HepG2 (cell line): ENCODE results near the gene PLB1. TPM values are rescaled to one million over a fixed set of nuclear protein-coding genes. Genes with fewer than 3 reads are reported as not detected.

Experiments
- ATAC-seq: fragments of 200-7000 bp; cut with Tn5 transposase; 3 replicates; pipeline ENCODE4 v1.9.1; 2020; ENCODE audit warnings: mild to moderate bottlenecking, moderate library complexity
- BruUV-seq: library from RNA; stranded (reverse); fragments of 400-500 nt; replicated peaks from 2 replicates; lab custom pipeline; 2021; lab: Mats Ljungman, UMichigan
- CTCF ChIA-PET: fragments of 300-600 bp; formaldehyde crosslinking; extraction: SDS; loops from one replicate; lab custom pipeline; 2021; ENCODE audit warnings: low total read pairs, inconsistent platforms, low intra/inter-chr PET ratio; lab: Yijun Ruan, JAX
- POLR2A ChIA-PET: fragments of 350-600 bp; sonication (Branson Sonifier 250); formaldehyde crosslinking; loops from one replicate; lab custom pipeline; 2020; ENCODE audit warnings: antibody characterized with exemption, inconsistent platforms; lab: Yijun Ruan, JAX
- DNase-seq: peaks from one replicate; pipeline ENCODE4 v3.0.0-alpha.2; 2015; ENCODE audit warnings: low spot score
- FAIRE-seq: peaks from 3 replicates; lab custom pipeline; 2011; peaks lifted over from hg19 to GRCh38; lab: Jason Lieb, UNC
- H2AFZ ChIP-seq: one replicate; pipeline ENCODE4 v1.6.1; 2011; ENCODE audit warnings: low read length, inconsistent platforms
- H3K27ac ChIP-seq: fragments of 300-600 bp; 3 replicates; pipeline ENCODE4 v1.8.0; 2011; ENCODE audit warnings: mixed run types, mild to moderate bottlenecking, mixed read lengths, low read length, inconsistent platforms; ENCODE audit not compliant: insufficient read depth; ENCODE audit errors: extremely low read length
- H3K27me3 ChIP-seq, 2 experiments: fragments of 200-600 bp in 1 of 2; 2 replicates in 1 of 2; 3 replicates in 1 of 2; pipeline versions ENCODE4 v1.6.0 to v1.8.0; 2011; ENCODE audit warnings: low read length in 2 of 2, mild to moderate bottlenecking in 2 of 2, moderate library complexity in 2 of 2, inconsistent platforms in 1 of 2; ENCODE audit not compliant: insufficient read depth in 2 of 2, control insufficient read depth in 1 of 2
- H3K36me3 ChIP-seq, 2 experiments: fragments of 200-600 bp in 1 of 2; replicated peaks in 1 of 2; 2 replicates in 1 of 2; 3 replicates in 1 of 2; pipeline versions ENCODE4 v1.5.1 to v1.8.0; 2011; ENCODE audit warnings: low read length in 2 of 2, inconsistent platforms in 1 of 2; ENCODE audit not compliant: insufficient read depth in 2 of 2, control insufficient read depth in 1 of 2
- H3K4me1 ChIP-seq: 2 replicates; pipeline ENCODE4 v1.5.1; 2012; ENCODE audit warnings: low read length, inconsistent platforms; ENCODE audit not compliant: insufficient read depth
- H3K4me2 ChIP-seq: 2 replicates; pipeline ENCODE4 v1.6.0; 2011; ENCODE audit warnings: low read depth, low read length, inconsistent platforms
- H3K4me3 ChIP-seq, 3 experiments: fragments of 200-600 bp in 1 of 3; sonication (generic), shearing (Covaris generic) in 1 of 3; replicated peaks in 1 of 3; 2 replicates each; pipeline ENCODE4 v1.5.1; 2011 to 2016; ENCODE audit warnings: low read length in 3 of 3, inconsistent platforms in 2 of 3, low read depth in 2 of 3, mild to moderate bottlenecking in 2 of 3, control low read depth in 1 of 3, mixed read lengths in 1 of 3; ENCODE audit not compliant: insufficient read depth in 1 of 3
- H3K79me2 ChIP-seq: one replicate; pipeline ENCODE4 v1.6.1; 2011; ENCODE audit warnings: low read length, inconsistent platforms; ENCODE audit not compliant: insufficient read depth
- H3K9ac ChIP-seq: 2 replicates; pipeline ENCODE4 v1.6.0; 2011; ENCODE audit warnings: mild to moderate bottlenecking, low read depth, low read length, inconsistent platforms; ENCODE audit not compliant: insufficient read depth
- H3K9me3 ChIP-seq: 2 replicates; pipeline ENCODE4 v1.5.1; 2012; ENCODE audit warnings: mild to moderate bottlenecking, low read length
- H4K20me1 ChIP-seq: 2 replicates; pipeline ENCODE4 v1.6.0; 2011; ENCODE audit warnings: inconsistent platforms, mild to moderate bottlenecking, low read length, moderate library complexity; ENCODE audit not compliant: insufficient read depth
- ATF7-NPFF ChIP-seq: sonication (generic); formaldehyde crosslinking; IDR thresholded peaks from 2 replicates; pipeline ENCODE4 v1.8.1; 2023; ENCODE audit warnings: mild to moderate bottlenecking, low read depth, missing genetic modification reagents, moderate library complexity
- HNRNPUL1 ChIP-seq: fragments of 200-400 bp; formaldehyde crosslinking; IDR thresholded peaks from 2 replicates; pipeline ENCODE4 v1.6.1; 2017; ENCODE audit warnings: low read depth, mild to moderate bottlenecking, low read length, moderate library complexity
- MEIS1 ChIP-seq: sonication (generic); formaldehyde crosslinking; IDR thresholded peaks from 2 replicates; pipeline ENCODE4 v1.9.0; 2021; ENCODE audit warnings: mild to moderate bottlenecking, missing genetic modification reagents, moderate library complexity, borderline replicate concordance
- PCBP1 ChIP-seq: fragments of 200-400 bp; formaldehyde crosslinking; IDR thresholded peaks from 2 replicates; pipeline ENCODE4 v1.6.1; 2017; ENCODE audit warnings: mild to moderate bottlenecking, low read depth, low read length, borderline replicate concordance
- TP53 ChIP-seq: sonication (generic); formaldehyde crosslinking; conservative IDR thresholded peaks from 2 replicates; pipeline ENCODE4 v1.4.0; 2020; ENCODE audit warnings: missing genetic modification reagents
- ZFP36L2 ChIP-seq: sonication (generic); formaldehyde crosslinking; IDR thresholded peaks from 2 replicates; pipeline ENCODE4 v1.4.0; 2020; ENCODE audit warnings: missing genetic modification reagents
- ZFY ChIP-seq: sonication (generic); formaldehyde crosslinking; IDR thresholded peaks from 2 replicates; pipeline ENCODE4 v1.4.0; 2020; ENCODE audit warnings: missing genetic modification reagents
- ZMYM2 ChIP-seq: sonication (generic); formaldehyde crosslinking; IDR thresholded peaks from 2 replicates; pipeline ENCODE4 v1.8.0; 2022; ENCODE audit warnings: mild to moderate bottlenecking, missing genetic modification reagents
- ZNF350 ChIP-seq: sonication (generic); formaldehyde crosslinking; IDR thresholded peaks from 2 replicates; pipeline ENCODE4 v1.4.0; 2020; ENCODE audit warnings: mild to moderate bottlenecking, low read depth, missing genetic modification reagents, borderline replicate concordance
- ZNF432 ChIP-seq: sonication (generic); formaldehyde crosslinking; IDR thresholded peaks from 2 replicates; pipeline ENCODE4 v1.5.0; 2020; ENCODE audit warnings: missing genetic modification reagents, mild to moderate bottlenecking, borderline replicate concordance
- ZNF496 ChIP-seq: sonication (generic); formaldehyde crosslinking; IDR thresholded peaks from 2 replicates; pipeline ENCODE4 v1.8.1; 2023; ENCODE audit warnings: mild to moderate bottlenecking, moderate library complexity, missing genetic modification reagents; ENCODE audit not compliant: insufficient replicate concordance
- ZNF543 ChIP-seq: sonication (generic); formaldehyde crosslinking; IDR thresholded peaks from 2 replicates; pipeline ENCODE4 v1.4.0; 2020; ENCODE audit warnings: mild to moderate bottlenecking, missing genetic modification reagents
- ZNF569 ChIP-seq: sonication (generic); formaldehyde crosslinking; IDR thresholded peaks from 2 replicates; pipeline ENCODE4 v1.5.0; 2020; ENCODE audit warnings: mild to moderate bottlenecking, missing genetic modification reagents, moderate library complexity, borderline replicate concordance
- ZNF577 ChIP-seq: sonication (generic); formaldehyde crosslinking; IDR thresholded peaks from 2 replicates; pipeline ENCODE4 v1.4.0; 2020; ENCODE audit warnings: mild to moderate bottlenecking, low read depth, missing genetic modification reagents, borderline replicate concordance
- WGBS: methylation state at CpG from one replicate; pipeline ENCODE4 v1.1.6; 2017; ENCODE audit warnings: low lambda C conversion rate; 5-methylcytosine and 5-hydroxymethylcytosine counted together
- in situ Hi-C: cut with HindIII; loops from 2 replicates; pipeline ENCODE4 v1.10.0; 2017; ENCODE audit warnings: low pct_unique_long_range_greater_than_20kb; ENCODE audit not compliant: extremely low pct_ligation_motif_present
- intact Hi-C: fragments of 100-400 bp; cut with micrococcal nuclease; formaldehyde crosslinking; loops from one replicate; pipeline ENCODE4 v1.10.0; 2022; ENCODE audit not compliant: unreplicated experiment
- polyA plus RNA-seq, 8 experiments: library from polyadenylated mRNA; depleted of rRNA in 3 of 8; stranded (reverse) in 7 of 8; unstranded in 1 of 8; fragments of >200 nt; fragmentation: Illumina TruSeq in 4 of 8; extraction: Trizol in 4 of 8; gene quantifications; 2 replicates each; pipeline versions ENCODE4 v1.2.1 to v1.2.3, GENCODE V29; 2011 to 2016; ENCODE audit warnings: low read depth in 4 of 8, missing spikeins in 1 of 8, mixed read lengths in 1 of 8; ENCODE audit not compliant: insufficient read depth in 1 of 8
- total RNA-seq, 5 experiments: library from RNA; depleted of rRNA; stranded (reverse); fragments of >200 nt; fragmentation: Illumina TruSeq; extraction: Trizol; gene quantifications; 2 replicates each; pipeline ENCODE4 v1.2.3, GENCODE V29; 2016; ENCODE audit warnings: low read depth in 1 of 5

The PLB1 gene
- total and polyA plus RNA-seq, 2 of the 13 experiments (the other 11 are each of a cell fraction or from before 2014, with no cell fraction given): 0.20 to 1.8 TPM

- TF ChIP-seq ATF7-NPFF (CRISPR knock-in tag): no peak
- no peak for TF ChIP-seq PCBP1
- no peak for TF ChIP-seq ZMYM2 (CRISPR knock-in tag)
- no peak for TF ChIP-seq ZFY
- no peak for TF ChIP-seq MEIS1 (CRISPR knock-in tag)
- TF ChIP-seq ZNF543 (CRISPR knock-in tag): no peak
- TF ChIP-seq, all 625 proteins: peak for 0
- no peaks in the 10 kb centered on the region for H3K79me2 ChIP-seq
- no TSS peak for BruUV-seq
- in situ Hi-C loops: no loop called here
- no peak overlapping the region for H3K27ac ChIP-seq
- intact Hi-C loops: no loop called here
- H3K9ac ChIP-seq: no peak overlapping the region
- peaks cover 0 to 12% of the 10 kb centered on the region in 2 experiments; a peak in 1 of 5 replicates for H3K27me3 ChIP-seq
- POLR2A ChIA-PET: no interaction called here
- H4K20me1 ChIP-seq: no peaks in the 10 kb centered on the region
- WGBS: 15% methylated on average over 4 of the region's 4 CpGs
- no peak overlapping the region for H3K4me2 ChIP-seq
- ATAC-seq: no peak
- H3K9me3 ChIP-seq: no peaks in the 10 kb centered on the region
- H3K4me1 ChIP-seq: no peaks in the 10 kb centered on the region
- H3K36me3 ChIP-seq: no peaks in the 10 kb centered on the region
- no peak for DNase-seq
- CTCF ChIA-PET: no interaction called here
- FAIRE-seq: no peak
- no peak overlapping the region for H2AFZ ChIP-seq
- no peak overlapping the region for H3K4me3 ChIP-seq
Measured at GRCh38 chr2:28505361-28505760, 9.5 kb downstream of the PLB1 start.

GRCh38 chr2:28506112-28506910 lies 10.5 kb downstream of the PLB1 start:
- no peaks in the 10 kb centered on the region for H4K20me1 ChIP-seq
- peaks cover 0 to 12% of the 10 kb centered on the region in 2 experiments; a peak in 1 of 5 replicates for H3K27me3 ChIP-seq
- no peaks in the 10 kb centered on the region for H3K36me3 ChIP-seq
- BruUV-seq: no TSS peak
- H3K4me3 ChIP-seq: no peak overlapping the region
- intact Hi-C loops: no loop called here
- ATAC-seq: no peak
- DNase-seq: no peak
- WGBS: 67% methylated on average over 5 of the region's 5 CpGs
- H2AFZ ChIP-seq: no peak overlapping the region
- in situ Hi-C loops: no loop called here
- H3K9ac ChIP-seq: no peak overlapping the region
- no peak overlapping the region for H3K27ac ChIP-seq
- no peaks in the 10 kb centered on the region for H3K79me2 ChIP-seq
- H3K4me2 ChIP-seq: no peak overlapping the region
- POLR2A ChIA-PET: no interaction called here
- no peaks in the 10 kb centered on the region for H3K4me1 ChIP-seq
- CTCF ChIA-PET: no interaction called here
- no peaks in the 10 kb centered on the region for H3K9me3 ChIP-seq
- no peak for FAIRE-seq
- TF ChIP-seq ZNF350 (CRISPR knock-in tag) (no peak), ZNF496 (no peak), TP53 (no peak), ZFP36L2 (CRISPR knock-in tag) (no peak), ZNF577 (CRISPR knock-in tag) (no peak), ZNF432 (CRISPR knock-in tag) (no peak), HNRNPUL1 (no peak), ZNF569 (CRISPR knock-in tag) (no peak)
